NCI-H2171 (cell line): ENCODE measurements around the gene RORC.
"Not testable (repeated sequence)": the region's sequence is repeated elsewhere in the genome, so short reads cannot be mapped to it uniquely, and the experiment has no call there.

Experiments
- DNase-seq: peaks from one replicate; lab custom pipeline; 2025; lab: John Stamatoyannopoulos, UW

RORC gene

DNA sequence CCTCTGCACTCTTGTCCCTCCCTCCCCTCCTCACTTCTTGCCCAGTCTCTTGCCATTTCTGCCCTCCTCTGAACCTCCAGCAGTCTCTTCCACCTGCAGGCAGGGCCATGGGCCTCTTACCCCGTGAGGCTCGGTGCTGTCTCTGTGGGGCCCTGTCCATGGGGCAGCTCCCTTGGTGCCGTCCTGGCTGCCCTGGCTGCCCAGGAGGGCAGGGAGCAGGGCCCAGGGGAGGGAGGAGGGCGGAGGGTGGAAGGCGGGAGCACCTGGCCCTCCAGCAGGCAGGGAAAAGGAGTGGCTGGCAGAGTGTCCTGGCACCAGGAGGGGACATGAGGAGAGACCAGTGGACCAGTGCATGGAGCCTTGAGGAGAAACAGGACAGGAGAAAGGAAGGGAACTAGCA lies at the start of gene RORC:
RORC (minus strand) TSS at position 198 of the 400 bp plus-strand sequence; CDS start at position 160, 38 bp downstream.
- DNase-seq = no peak

DNA sequence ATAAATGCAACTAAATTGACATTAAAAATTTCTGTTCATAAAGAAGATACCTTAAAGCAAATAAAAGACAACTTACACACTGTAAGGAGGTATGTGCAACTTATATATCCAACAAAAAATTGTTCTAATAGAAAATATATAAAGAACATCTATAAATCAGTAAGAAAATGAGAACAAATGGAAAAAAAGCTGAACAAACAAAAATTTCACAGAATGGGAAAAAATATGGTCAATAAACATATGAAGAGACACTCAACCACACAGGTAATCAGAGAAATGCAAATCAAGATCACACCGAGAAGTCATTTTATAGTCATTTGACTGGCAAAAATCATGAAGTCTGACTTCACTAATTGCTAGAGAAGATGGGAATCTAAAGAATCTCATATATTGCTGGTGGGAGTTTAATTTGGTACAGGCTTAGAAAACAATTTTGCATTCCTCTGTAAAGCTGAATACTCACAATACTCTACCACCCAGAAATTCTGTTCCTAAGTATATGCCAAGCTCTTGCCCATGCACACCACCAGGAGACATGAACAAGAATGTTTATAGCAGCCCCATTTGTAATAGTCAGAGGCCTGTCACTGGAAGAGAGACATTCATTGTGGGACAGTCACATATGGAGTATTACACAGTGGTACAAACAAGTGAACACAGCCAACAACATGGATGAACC lies 44.0 kb upstream of the RORC start:
- no peak for DNase-seq

DNA sequence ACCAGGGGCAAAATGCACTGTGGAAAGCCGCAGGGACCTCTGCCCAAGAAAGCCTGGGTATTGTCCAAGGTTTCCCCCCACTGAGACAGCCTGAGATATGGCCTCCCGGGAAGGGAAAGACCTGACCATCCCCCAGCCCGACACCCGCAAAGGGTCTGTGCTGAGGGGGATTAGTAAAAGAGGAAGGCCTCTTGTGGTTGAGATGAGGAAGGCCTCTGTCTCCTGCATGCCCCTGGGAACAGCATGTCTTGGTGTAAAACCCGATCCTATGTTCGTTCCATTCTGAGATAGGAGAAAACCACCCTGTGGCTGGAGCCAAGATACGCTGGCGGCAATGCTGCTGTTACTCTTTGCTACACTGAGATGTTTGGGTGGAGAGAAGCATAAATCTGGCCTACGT lies 41.2 kb upstream of the RORC start:
- not testable (repeated sequence) for DNase-seq

DNA sequence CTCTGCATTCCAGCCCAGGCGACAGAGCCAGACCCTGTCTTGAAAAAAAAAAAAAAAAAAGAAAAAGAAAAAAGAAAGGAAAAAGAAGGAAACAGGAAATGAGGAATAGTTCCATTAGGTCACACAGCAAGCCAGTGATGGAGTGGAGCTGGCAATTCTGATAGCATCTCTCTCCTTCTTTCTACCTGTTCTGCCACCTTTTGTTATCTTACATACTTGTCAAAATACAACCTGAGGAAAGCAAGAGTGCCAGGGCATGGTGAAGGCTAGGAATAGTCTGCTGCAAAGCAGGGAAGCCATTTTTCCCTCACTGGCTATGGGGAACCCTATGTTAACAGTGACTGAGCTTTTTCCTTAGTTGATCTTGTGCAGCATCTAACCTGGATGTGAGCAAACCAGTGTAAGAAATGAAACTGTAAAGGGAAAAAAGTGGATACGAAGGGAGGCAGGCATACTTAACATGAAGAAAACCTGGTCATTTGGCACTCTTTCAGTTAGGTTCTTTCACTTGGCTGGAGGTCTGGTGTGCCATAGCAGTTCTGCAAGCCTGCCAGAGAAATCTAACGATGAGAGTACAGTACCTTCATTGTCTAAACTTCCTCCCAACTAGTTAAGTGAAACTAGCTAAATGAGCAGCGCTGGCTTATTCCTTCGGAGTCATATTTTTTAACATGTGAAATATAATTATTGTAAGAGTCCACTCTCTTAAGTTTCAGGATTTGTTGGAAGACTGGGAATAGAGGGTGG lies 39.9 kb upstream of the RORC start:
- DNase-seq = no peak

DNA sequence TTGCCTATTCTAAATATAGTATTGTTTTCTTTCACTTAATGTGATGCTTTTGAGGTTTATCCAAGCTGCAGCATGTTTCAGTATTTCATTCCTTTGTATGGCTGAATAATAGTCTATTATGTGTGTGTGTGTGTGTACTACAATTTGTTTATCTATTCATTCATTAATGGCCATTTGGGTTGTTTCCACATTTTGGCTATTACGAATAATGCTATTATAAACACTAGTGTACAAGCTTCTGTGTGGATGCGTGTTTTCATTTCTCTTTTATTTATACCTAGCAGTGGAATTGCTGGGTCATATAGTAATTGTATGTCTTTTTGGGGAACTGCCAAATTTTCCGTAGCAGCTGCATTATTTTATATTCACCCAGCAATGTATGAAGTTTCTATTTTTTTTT lies 36.9 kb upstream of the RORC start:
- DNase-seq = no peak

DNA sequence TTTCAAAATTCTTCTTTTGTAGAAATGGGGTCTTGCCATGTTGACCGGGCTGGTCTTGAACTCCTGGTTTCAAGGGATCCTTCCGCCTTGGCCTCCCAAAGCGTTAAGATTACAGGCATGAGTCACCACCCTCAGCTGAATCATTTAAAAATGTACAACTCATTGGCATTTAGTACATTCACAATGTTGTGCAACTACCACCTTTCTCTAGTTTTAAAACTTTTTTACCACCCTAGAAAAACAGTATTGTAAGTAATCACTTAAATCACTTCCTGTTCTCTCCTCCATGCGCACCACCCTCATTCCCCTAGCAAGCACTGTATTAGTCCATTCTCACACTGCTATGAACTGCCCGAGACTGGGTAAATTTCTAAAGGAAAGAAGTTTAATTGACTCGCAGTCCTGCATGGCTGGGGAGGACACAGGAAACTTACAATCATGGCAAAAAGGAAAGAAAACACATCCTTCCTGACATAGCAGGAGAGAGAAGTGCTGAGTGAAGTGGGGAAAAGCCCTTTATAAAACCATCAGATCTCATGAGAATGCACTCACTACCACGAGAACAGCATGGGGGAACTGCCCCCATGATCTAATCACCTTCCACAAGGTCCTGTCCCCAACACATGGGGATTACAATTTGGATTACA lies 36.3 kb upstream of the RORC start:
- no peak for DNase-seq

DNA sequence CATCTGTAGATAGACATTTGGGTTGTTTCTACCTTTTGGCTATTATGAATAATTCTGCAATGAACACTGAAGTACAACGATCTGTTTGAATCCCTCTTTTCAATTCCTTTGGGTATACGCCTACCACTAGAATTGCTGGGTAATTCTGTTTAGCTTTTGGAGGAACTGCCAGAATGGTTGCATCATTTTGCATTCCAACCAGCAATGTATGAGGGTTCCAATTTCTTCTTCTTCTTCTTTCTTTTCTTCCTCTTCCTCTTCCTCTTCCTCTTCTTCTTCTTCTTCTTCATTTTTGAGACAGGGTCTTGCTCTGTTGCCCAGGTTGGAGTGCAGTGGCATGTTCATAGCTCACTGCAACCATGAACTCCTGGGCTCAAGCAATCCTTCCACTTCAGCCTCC lies 35.7 kb upstream of the RORC start:
- no peak for DNase-seq

DNA sequence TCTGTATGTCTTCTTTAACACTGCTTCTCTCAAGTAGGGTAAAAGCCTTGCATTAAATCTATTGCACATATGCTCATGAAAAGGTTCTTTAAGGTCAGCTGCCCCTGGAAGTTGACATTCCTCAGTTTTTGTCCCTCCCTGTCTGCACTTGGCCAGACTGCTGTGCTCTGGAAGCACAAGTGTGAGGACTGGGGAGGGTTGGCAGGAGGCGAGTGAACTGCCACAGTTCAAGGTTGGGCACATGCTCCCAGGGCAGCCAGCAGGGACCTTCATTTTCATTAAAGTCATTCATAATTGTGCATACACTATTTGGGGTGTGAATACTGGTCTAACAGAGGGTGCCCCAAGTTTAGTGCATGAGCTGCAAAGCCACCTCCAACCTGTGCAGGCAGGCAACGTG lies 32.8 kb upstream of the RORC start:
- DNase-seq = no peak

DNA sequence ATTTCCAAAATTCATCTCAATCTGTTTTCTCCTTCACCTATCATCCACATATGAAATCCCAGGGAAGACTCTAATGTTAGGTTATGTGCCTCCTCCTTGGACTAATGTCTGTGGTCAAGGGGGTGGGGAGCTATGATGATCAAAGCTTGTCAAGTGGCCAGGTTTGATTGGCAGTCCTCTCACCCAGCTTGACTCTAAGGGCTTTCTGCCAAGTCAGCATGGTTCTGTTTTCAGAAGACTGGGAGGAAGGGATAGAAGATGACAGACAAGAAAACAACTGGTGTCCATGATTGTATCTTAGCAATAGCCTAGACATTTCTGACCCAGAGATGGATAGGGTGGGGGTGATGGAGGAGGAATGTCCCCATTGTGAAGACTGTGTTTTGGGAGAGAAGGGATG lies 31.0 kb upstream of the RORC start:
- no peak for DNase-seq

DNA sequence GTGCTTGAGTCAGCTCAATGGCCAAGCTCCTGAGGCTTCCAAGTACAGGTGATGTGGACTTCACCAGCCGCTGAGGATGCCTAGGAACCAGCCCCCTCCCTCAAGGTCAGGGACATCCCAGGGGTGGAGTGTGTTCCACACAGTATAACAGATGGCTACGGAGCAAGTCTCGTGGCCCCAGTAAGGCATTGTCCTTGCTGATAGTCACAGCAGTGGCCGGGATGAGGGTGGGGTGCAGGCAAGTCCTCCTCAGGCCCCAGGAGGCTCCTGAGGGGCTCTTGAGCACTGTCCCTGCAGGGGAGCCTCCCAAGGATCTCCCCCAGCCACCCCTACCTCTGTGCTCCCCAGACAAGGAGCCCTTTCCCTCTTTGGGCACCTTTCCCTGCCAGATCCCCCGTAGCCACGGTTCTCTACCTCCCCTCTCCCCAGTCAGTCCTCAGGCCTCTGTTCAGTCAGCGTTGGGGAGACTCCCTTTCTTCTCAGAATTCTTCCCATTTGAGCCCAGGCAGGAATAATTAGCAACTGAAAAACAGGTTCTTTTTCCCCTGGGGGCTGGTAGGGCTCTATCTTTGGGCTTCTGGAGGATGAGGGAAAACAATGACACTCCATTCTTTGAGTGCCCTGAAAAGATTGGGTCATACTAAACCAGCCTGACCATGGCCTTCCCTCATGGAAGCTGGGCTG lies 29.0 kb upstream of the RORC start:
- no peak for DNase-seq

DNA sequence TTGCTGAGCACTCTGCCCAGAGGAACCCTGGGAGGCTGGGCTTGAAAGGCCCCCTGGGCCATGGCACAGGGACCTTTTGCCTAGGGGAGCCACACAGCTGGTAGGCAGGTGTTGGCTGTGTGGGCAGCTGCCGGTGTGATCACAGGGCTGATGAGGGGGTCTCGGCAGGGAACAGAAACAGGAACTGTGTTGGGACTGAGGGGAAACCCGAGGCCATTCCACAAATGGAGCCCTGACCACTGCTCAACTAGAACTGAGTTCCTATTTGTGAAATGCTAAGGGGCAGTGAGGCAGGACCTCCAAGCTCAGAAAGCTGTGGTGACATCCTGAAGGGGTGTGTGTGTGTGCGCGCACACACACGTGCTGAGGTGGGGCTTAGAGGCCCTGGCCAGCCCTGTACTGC lies 28.3 kb upstream of the RORC start:
- no peak for DNase-seq

DNA sequence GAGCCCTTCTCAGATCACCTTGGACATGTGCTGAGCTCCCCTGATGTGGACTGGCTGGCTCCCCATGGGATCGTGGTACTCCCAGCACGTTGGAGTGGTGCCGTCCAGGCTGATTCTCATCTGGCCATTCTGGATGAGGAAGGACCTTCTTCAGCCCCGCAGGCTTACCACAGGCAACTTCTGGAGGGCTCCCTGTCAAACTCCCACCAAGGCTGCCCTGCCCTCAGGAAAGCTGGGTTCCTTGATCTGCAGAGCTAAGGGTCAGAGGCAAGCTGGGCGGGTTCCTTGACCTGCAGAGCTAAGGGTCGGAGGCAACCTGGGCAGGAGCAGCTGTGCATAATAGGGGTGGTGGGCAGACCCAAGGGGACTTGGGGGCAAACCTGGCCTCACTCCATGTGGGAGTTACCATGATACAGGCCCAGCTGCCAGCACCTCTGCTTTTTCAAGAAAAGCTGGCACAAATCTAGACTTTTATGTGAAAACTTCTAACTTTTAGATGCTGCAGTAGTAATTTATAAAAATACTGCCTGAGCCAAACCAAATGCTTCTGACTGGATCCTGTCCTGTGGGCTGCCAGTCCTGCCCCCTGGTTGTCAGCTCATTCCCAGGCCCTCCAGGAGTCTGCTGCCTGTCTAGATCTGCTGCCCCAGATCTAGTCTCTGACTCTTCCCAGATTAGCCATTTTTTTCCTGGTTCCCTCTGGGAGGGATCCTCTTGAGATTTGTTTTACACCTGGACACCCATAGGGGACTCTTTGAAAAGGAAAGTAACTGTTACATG lies 27.5 kb upstream of the RORC start:
- no peak for DNase-seq

DNA sequence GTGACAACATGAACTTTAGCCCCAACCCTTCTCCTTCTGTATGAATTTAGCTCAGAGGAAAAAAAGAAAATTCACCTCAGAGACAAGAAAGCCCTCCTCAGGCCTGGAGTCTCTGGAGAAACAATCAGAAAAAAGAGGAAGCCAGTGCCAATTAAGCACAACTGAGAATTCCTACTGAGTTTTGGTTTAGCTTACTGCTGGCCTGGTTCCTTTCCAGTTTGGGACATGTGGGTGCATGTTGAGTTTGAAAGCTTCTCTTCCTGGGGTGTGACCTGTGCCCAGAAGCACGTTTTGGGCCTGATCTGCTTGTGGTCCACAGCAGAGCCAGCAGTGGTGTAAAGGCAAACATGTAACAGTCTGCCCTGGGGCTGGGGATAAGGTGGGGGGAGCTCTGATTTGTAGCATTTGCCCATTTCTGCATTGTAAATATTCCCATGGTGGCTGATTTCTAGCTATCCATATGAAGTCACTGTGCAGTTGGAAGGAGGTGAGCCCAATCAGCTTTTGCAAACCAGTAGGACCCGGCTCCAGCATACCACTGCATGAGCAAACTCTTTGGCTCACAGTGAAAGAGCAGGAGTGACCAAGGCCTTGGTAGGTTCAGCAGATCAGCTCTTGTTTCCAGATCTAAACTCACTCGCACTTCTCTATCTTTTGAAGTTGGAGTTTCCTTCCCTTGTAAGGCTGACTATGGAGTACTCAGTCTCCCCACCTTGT lies 26.6 kb upstream of the RORC start:
- no peak for DNase-seq

DNA sequence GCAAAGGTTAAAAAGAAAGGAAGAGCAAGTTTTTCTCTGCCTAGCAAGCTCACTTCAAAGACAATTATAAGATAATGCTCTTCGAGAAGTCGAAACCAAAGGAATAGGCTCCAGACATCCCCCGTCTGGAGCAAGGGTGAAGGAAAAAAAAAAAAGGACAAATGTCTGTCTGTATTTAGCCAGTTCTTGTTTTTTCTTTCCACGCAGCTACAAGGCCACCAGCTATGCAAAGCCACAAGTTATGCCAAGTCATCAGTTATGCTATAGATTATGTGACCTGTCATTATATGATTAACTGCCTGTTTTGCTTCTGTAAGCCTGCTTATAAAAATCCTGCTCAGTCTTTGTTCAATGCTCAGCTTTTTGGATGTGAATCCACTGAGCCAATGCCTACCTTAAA lies 24.3 kb upstream of the RORC start:
- DNase-seq = no peak

DNA sequence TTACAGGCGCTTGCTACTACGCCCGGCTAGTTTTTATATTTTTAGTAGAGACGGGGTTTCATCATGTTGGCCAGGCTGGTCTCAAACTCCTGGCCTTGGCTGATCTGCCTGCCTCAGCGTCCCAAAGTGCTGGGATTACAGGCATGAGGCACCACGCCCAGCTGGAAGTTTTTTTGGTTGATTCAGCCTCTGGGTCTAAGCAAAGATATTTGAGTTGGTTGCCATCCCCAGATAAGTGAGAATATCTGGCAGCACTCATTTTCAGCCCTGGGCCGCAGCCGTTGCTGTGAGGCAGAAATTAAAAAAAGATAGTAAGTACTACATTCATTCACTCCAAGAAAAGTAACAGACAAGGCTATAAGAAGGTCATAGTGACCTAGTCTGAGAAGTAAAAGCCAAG lies 23.9 kb upstream of the RORC start:
- DNase-seq = not testable (repeated sequence)

DNA sequence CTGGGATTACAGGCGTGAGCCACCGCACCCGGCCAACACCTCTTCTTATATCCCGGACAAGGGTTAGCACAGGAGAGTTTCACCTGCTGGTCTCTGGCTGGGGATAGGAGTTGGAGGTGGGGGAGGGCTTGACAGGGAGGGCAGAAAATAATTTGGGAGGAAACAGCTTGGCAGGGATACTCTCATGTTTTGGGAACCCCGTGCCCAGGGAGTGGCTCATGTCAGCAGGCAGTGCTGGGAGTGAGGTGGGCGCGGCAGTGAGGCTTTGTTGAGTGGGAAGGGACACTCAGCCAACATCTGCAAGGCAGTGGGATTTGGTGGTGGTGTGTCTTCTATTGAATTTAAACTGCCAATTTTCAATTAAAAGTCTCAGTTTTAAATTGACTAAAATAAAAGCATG lies 23.1 kb upstream of the RORC start:
- DNase-seq = no peak

DNA sequence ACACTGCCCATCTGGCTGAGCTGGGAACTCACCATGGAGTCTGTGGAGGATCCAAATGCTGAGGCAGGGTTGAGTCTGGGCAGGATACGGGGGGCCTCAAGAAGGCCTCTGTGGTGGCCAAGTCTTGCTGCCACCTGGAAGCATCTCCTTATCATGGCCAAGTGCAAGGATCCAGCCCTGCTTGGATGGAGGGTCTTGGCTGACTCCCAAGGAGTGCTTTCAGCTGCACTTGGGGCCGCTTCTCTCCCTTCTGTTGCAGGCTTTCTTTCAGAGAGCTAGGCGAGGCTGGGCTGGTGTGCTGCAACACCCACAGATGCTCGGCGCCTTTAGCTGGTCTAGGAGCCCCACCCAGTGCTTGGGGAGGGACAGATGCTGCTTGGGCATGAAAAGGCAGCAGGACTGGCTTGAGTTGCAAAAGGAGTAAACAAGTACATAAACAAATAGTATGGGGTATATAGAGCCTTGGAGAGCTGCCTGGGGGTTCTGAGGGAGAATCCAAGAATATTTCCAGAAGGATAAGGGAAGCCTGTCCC lies 21.9 kb upstream of the RORC start, which contains the start of gene THEM5:
THEM5 (minus strand) TSS at position 302 of the 533 bp plus-strand sequence; CDS start at position 155, 147 bp downstream.
- DNase-seq = no peak

DNA sequence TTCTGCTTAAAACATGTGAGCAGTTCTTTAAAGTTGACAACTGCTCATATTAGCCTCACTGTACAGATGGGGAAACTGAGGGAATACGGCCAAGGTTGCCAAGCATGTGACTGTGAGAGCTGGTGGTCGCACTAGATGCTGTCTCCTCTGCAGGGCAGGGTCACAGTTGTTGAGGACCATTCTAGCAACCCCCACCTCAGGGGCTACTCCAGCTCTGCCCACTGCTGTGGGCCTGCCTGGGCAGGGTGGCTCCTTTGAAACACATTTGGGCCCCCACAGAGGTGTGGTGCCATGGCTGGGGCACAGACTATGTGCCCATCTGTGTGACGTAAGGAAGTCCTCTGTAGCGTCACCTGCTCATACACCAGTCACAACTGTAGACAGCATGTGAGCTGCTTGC lies 21.1 kb upstream of the RORC start:
- DNase-seq = no peak

DNA sequence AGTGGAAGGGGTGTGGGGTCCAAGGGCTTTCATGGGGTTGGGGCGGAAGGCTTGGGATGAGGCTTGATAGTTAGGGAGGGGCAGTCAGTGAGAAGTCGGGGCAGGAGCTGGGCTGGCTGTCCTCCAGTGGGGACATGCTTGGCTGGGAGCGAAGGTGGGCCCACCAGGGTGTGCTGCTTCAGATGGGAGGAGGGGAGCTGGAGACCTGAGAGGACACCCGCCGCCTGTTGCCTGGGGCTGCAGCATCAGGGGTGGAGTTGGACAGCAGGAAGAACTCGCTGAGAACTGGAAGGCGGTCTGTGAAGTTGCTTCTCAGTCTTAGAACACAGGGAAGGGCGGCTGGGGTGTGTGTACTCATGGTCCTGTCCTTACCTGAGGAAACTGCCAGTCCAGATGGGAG lies 20.3 kb upstream of the RORC start:
- DNase-seq = no peak

DNA sequence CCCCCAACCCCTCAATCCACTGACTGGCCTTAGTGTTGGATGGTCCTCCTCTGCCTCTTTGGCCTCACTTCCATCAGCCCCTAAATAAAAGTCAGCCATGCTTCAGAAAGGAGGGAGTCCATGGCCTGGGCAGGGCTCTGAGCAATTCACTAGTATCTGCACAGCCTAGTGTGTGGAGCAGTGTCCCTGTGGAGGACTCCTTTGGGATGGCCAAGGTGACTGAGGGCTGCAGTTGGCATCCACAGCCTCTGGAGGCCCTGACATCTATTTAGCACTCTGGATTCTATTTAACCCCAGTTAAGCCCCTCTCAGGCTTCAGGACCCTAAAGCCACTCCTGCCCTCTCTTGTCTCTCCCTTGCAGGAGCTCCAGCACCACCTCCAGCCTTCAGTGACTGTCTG lies 18.3 kb upstream of the RORC start:
- no peak for DNase-seq

DNA sequence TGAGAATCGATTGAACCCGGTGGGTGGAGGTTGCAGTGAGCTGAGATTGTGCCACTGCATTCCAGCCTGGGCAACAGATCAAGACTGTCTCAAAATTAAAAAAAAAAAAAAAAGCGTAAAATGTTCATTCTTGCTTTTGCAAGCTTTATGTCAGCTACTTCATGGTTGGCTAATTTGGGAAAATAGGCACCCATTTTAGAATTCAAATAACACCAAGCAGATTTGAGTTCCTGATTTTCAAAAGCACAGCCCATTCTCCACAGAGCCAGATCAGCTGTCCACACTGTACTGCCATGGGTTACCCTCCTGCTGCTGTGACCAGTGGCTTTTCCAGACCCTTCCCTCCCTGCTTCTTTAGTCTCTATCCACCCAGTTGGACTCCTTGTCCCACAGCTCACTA lies 17.5 kb upstream of the RORC start:
- DNase-seq = no peak
